Measurements from ENCODE around the gene GOLGB1. TPM values are rescaled to one million over a fixed set of nuclear protein-coding genes. Genes with fewer than 3 reads are reported as not detected.

Gene GOLGB1
- total and polyA plus RNA-seq, 2 donors (not counting 3 experiments of a cell fraction or from before 2014, with no cell fraction given): 7.4 to 42.7 TPM

DNA sequence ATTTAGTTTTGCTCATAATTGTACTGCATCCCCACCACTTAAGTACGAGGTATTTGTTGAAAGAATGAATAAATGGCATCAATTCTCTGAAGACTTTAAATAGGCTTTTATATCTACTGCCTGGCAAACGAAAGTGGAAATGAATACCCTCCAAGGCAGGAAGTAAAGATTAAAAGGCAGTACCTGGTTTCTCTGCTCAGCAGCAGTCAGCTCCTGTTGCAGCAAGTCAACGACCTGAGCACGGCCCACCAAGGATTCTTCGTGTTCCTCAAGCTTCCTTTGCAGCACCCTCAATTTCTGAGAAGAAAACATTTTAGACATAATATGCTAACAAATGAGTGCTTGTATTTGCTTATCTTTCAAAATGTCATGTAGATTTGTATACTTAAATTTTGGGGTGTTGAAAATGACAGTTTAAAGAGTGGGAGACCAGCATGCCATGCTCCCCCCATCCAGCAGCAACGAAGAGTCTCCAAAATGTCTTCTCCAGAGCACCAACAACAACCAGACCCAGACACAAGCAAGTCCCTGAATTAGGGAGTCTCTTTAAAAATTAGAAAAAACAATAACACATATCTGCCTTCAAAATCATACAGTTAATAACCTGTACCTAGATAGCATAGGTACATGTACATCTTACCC lies 31.2 kb downstream of the GOLGB1 start:
- no peaks in the 10 kb centered on the region for H4K20me1 ChIP-seq (replicated peaks; ENCODE audit: control insufficient read depth, extremely low read depth, insufficient read depth, low read length)
- DNase-seq (ENCODE audit: low read depth, low spot score) (no peak), FAIRE-seq (no peak)
- POLR2A ChIA-PET: no interaction called here
- H3K9ac ChIP-seq (replicated peaks; ENCODE audit: extremely low read depth, insufficient read depth, low read length): no peak overlapping the region
- no peaks in the 10 kb centered on the region for H3K9me3 ChIP-seq (replicated peaks; ENCODE audit: control insufficient read depth, insufficient read depth, low read length)
- no peak for TF ChIP-seq GATA2 (IDR thresholded peaks at IDR 0.05; ENCODE audit: insufficient read depth, insufficient read length, low read depth, low read length)
- TF ChIP-seq, protein P1, sequence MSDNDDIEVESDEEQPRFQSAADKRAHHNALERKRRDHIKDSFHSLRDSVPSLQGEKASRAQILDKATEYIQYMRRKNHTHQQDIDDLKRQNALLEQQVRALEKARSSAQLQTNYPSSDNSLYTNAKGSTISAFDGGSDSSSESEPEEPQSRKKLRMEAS (IDR thresholded peaks at IDR 0.05; ENCODE audit: insufficient read depth, insufficient read length): no peak
- no peak for TF ChIP-seq POLR2A (IDR thresholded peaks at IDR 0.05; ENCODE audit: low read depth, low read length)
- no peak for TF ChIP-seq EZH2 (IDR thresholded peaks at IDR 0.05; ENCODE audit: borderline replicate concordance, low read depth, low read length, severe bottlenecking)
- no peak for TF ChIP-seq JUN (IDR thresholded peaks at IDR 0.05; ENCODE audit: borderline replicate concordance, insufficient read depth, insufficient read length, low read depth)
- TF ChIP-seq MYC (IDR thresholded peaks at IDR 0.05; ENCODE audit: low read depth, low read length): no peak
- no peak for TF ChIP-seq POLR2AphosphoS5 (IDR thresholded peaks at IDR 0.05; ENCODE audit: insufficient read depth, low read depth, low read length)
- no peak for TF ChIP-seq FOS (IDR thresholded peaks at IDR 0.05; ENCODE audit: borderline replicate concordance, insufficient read depth, low read length)
- TF ChIP-seq, protein P2, sequence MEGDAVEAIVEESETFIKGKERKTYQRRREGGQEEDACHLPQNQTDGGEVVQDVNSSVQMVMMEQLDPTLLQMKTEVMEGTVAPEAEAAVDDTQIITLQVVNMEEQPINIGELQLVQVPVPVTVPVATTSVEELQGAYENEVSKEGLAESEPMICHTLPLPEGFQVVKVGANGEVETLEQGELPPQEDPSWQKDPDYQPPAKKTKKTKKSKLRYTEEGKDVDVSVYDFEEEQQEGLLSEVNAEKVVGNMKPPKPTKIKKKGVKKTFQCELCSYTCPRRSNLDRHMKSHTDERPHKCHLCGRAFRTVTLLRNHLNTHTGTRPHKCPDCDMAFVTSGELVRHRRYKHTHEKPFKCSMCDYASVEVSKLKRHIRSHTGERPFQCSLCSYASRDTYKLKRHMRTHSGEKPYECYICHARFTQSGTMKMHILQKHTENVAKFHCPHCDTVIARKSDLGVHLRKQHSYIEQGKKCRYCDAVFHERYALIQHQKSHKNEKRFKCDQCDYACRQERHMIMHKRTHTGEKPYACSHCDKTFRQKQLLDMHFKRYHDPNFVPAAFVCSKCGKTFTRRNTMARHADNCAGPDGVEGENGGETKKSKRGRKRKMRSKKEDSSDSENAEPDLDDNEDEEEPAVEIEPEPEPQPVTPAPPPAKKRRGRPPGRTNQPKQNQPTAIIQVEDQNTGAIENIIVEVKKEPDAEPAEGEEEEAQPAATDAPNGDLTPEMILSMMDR (IDR thresholded peaks at IDR 0.05; ENCODE audit: extremely low read depth in 1 of 2, insufficient read depth in 1 of 2, low read depth in 1 of 2, low read length in 2 of 2): no peak
- H3K4me1 ChIP-seq (ENCODE audit: control insufficient read depth, extremely low read depth, insufficient read depth, low read length): no peaks in the 10 kb centered on the region
- H3K4me3 ChIP-seq (replicated peaks in 1 of 3; ENCODE audit: insufficient read depth in 1 of 3, low read depth in 1 of 3, low read length in 3 of 3): no peak overlapping the region
- peaks cover 29 to 34% of the 10 kb centered on the region in 2 experiments for H3K36me3 ChIP-seq (ENCODE audit: control insufficient read depth in 2 of 2, extremely low read depth in 1 of 2, insufficient read depth in 2 of 2, low read length in 2 of 2)
- dilution Hi-C loops (cut with MboI; ENCODE audit: extremely low pct_ligation_motif_present, low sequenced_read_pairs): no loop called here
- no peak overlapping the region for H3K27ac ChIP-seq (ENCODE audit: insufficient read depth, low read depth, low read length)
- no peak overlapping the region for H2AFZ ChIP-seq (ENCODE audit: low read depth, low read length)
- CTCF ChIA-PET: no interaction called here
- no peaks in the 10 kb centered on the region for H3K9me1 ChIP-seq (replicated peaks; ENCODE audit: control insufficient read depth, extremely low read depth, insufficient read depth, low read length)
- no peak overlapping the region for H3K4me2 ChIP-seq (ENCODE audit: insufficient read depth, low read length)
- intact Hi-C loops (cut with micrococcal nuclease): no loop called here
- no peaks in the 10 kb centered on the region for H3K79me2 ChIP-seq (ENCODE audit: control insufficient read depth, insufficient read depth, low read length)
- no TSS peak for BruUV-seq (replicated peaks)
- no peaks in the 10 kb centered on the region for H3K27me3 ChIP-seq (ENCODE audit: control insufficient read depth in 2 of 2, insufficient read depth in 2 of 2, low read length in 2 of 2)
